ENCODE results near the gene SRPK2.
"Not testable (repeated sequence)": the region's sequence is repeated elsewhere in the genome, so short reads cannot be mapped to it uniquely, and the experiment has no call there.

Gene SRPK2

GRCh38 chr7:105258919-105259318 lies 129.8 kb downstream of the SRPK2 start:
- not testable (repeated sequence) for DNase-seq

GRCh38 chr7:105257338-105257737 lies 131.4 kb downstream of the SRPK2 start:
- DNase-seq: peak; percentile 91

GRCh38 chr7:105256761-105257231 lies 131.9 kb downstream of the SRPK2 start:
- DNase-seq: no peak

GRCh38 chr7:105250706-105251105 lies 138.0 kb downstream of the SRPK2 start:
- no peak for DNase-seq

- DNase-seq: no peak
Measured at GRCh38 chr7:105250239-105250638, 138.5 kb downstream of the SRPK2 start.

- no peak for DNase-seq
Measured at GRCh38 chr7:105249216-105249615, 139.5 kb downstream of the SRPK2 start.

GRCh38 chr7:105246679-105247078 lies 142.0 kb downstream of the SRPK2 start:
- DNase-seq: no peak

GRCh38 chr7:105246256-105246655 lies 142.5 kb downstream of the SRPK2 start:
- no peak for DNase-seq

- no peak for DNase-seq
Measured at GRCh38 chr7:105245398-105246114, 143.2 kb downstream of the SRPK2 start.

GRCh38 chr7:105244594-105244993 lies 144.1 kb downstream of the SRPK2 start:
- DNase-seq: no peak

- DNase-seq: no peak
Measured at GRCh38 chr7:105241198-105241597, 147.5 kb downstream of the SRPK2 start.

- DNase-seq: no peak
Measured at GRCh38 chr7:105238198-105238765, 150.4 kb downstream of the SRPK2 start.

- DNase-seq: no peak
Measured at GRCh38 chr7:105234886-105235285, 153.8 kb downstream of the SRPK2 start.

GRCh38 chr7:105232829-105233291 lies 155.9 kb downstream of the SRPK2 start:
- DNase-seq: not testable (repeated sequence)

GRCh38 chr7:105230486-105230885 lies 158.2 kb downstream of the SRPK2 start:
- no peak for DNase-seq

- DNase-seq: no peak
Measured at GRCh38 chr7:105229641-105230040, 159.1 kb downstream of the SRPK2 start.

GRCh38 chr7:105228555-105228954 lies 160.2 kb downstream of the SRPK2 start:
- DNase-seq: no peak

- DNase-seq: no peak
Measured at GRCh38 chr7:105227391-105227790, 161.3 kb downstream of the SRPK2 start.

- DNase-seq: peak; percentile 24
Measured at GRCh38 chr7:105224884-105225651, 163.7 kb downstream of the SRPK2 start.

GRCh38 chr7:105222953-105223352 lies 165.8 kb downstream of the SRPK2 start:
- DNase-seq: no peak

- DNase-seq: no peak
Measured at GRCh38 chr7:105219771-105220160, 169.0 kb downstream of the SRPK2 start.

- DNase-seq: no peak
Measured at GRCh38 chr7:105218939-105219770, 169.6 kb downstream of the SRPK2 start.

GRCh38 chr7:105218215-105218614 lies 170.5 kb downstream of the SRPK2 start:
- no peak for DNase-seq
